Esophagus muscularis mucosa (tissue), 4 donors: ENCODE measurements around the gene SLC2A13. TPM values are rescaled to one million over a fixed set of nuclear protein-coding genes. Genes with fewer than 3 reads are reported as not detected.
"Not testable (repeated sequence)": the region's sequence is repeated elsewhere in the genome, so short reads cannot be mapped to it uniquely, and the experiment has no call there.

Source experiments
- DNase-seq: peaks from one replicate; pipeline ENCODE4 v3.0.0-alpha.2; 2017; ENCODE audit errors: extremely low spot score
- H3K27ac ChIP-seq, 4 donors: fragments of 200-600 bp; sonication (generic); replicated peaks in 1 of 4; 1 replicate in 3 of 4; 2 replicates in 1 of 4; pipeline ENCODE4 v1.5.1; 2016 to 2019; ENCODE audit warnings: mild to moderate bottlenecking in 1 of 4
- H3K27me3 ChIP-seq, 4 donors: fragments of 200-600 bp; sonication (generic); one replicate each; pipeline versions ENCODE4 v1.5.1 to v1.6.0; 2016 to 2019
- H3K36me3 ChIP-seq, 4 donors: fragments of 200-600 bp; sonication (generic); one replicate each; pipeline ENCODE4 v1.5.1; 2016 to 2019
- H3K4me1 ChIP-seq, 4 donors: fragments of 200-600 bp; sonication (generic); one replicate each; pipeline ENCODE4 v1.5.1; 2016 to 2019
- H3K4me3 ChIP-seq, 4 donors: fragments of 200-600 bp; sonication (generic); 1 replicate in 2 of 4; 2 replicates in 2 of 4; pipeline ENCODE4 v1.5.1; 2016 to 2019; ENCODE audit warnings: mild to moderate bottlenecking in 4 of 4, moderate library complexity in 1 of 4
- H3K9me3 ChIP-seq, 4 donors: fragments of 200-600 bp; sonication (generic); 1 replicate in 3 of 4; 2 replicates in 1 of 4; pipeline ENCODE4 v1.5.1; 2016 to 2019
- CTCF ChIP-seq, 3 experiments: fragments of 200-600 bp in 2 of 3; fragments of 450-650 bp in 1 of 3; sonication (generic) in 2 of 3; IDR thresholded peaks; one replicate each; pipeline ENCODE4 v1.5.1; 2017 to 2019; ENCODE audit warnings: antibody characterized with exemption in 3 of 3, mild to moderate bottlenecking in 2 of 3, moderate library complexity in 1 of 3
- EP300 ChIP-seq: sonication (generic); formaldehyde crosslinking; IDR thresholded peaks from one replicate; pipeline ENCODE4 v1.6.1; 2017; ENCODE audit warnings: antibody characterized with exemption
- POLR2A ChIP-seq: fragments of 450-650 bp; IDR thresholded peaks from one replicate; pipeline ENCODE4 v1.6.1; 2017; ENCODE audit warnings: antibody characterized with exemption, moderate library complexity, mild to moderate bottlenecking, low read depth
- POLR2AphosphoS5 ChIP-seq, 2 donors: sonication (generic); formaldehyde crosslinking; IDR thresholded peaks; one replicate each; pipeline ENCODE4 v1.6.1; 2017; ENCODE audit warnings: antibody characterized with exemption in 2 of 2
- WGBS: methylation state at CpG from one replicate; pipeline ENCODE4 v1.1.5; 2018; 5-methylcytosine and 5-hydroxymethylcytosine counted together
- intact Hi-C: fragments of 100-400 bp; cut with DNase I; formaldehyde crosslinking; loops from one replicate; pipeline ENCODE4 v1.15.1; 2023
- total RNA-seq, 4 donors: library from RNA; depleted of rRNA; stranded (reverse); fragments of >200 nt; gene quantifications; one replicate each; pipeline versions ENCODE4 v1.1.0 to v1.2.1, GENCODE V29; 2016

SLC2A13 gene
- total RNA-seq, 4 donors from 2014 or later: 19.6 to 25.7 (median 21.4) TPM

DNA sequence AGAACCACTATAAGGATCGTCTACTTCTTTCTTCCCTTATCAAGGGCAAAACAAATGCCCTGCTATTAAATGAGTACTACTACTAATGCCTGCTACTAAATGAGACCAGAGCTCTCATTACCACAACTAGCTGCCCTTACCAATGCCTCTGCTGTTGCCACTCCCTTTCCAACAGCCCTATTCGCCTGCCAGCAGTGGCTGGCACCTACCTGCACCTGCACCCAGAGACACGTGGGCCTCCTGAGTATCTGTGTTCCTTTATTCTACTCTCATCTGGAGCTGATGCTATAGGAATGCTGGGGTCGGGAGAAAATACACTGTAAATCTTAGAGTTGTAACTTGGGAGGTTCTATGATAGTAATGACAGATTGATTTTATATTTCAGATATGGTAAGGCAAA lies 174.7 kb downstream of the SLC2A13 start:
- Histone ChIP-seq H3K9me3 (no peaks in the 10 kb centered on the region), H3K4me1 (peaks cover 0 to 24% (median 14%) of the 10 kb centered on the region in 4 donors), H3K36me3 (no peaks in the 10 kb centered on the region), H3K27ac (peak overlapping the region in 1 of 4 donors; percentile 5), H3K4me3 (no peak overlapping the region), H3K27me3 (no peaks in the 10 kb centered on the region)
- no peak for DNase-seq
- 73% methylated on average over 4 of the region's 4 CpGs for WGBS
- intact Hi-C loops: no loop called here
- TF ChIP-seq POLR2AphosphoS5 (IDR thresholded peaks at IDR 0.05) (no peak), CTCF (IDR thresholded peaks at IDR 0.05) (no peak), POLR2A (no peak), EP300 (no peak)

- Histone ChIP-seq H3K27ac (no peak overlapping the region), H3K36me3 (no peaks in the 10 kb centered on the region)
These were observed 175.8 kb downstream of the SLC2A13 start for GRCh38 chr12:39930101-39930500.

DNA sequence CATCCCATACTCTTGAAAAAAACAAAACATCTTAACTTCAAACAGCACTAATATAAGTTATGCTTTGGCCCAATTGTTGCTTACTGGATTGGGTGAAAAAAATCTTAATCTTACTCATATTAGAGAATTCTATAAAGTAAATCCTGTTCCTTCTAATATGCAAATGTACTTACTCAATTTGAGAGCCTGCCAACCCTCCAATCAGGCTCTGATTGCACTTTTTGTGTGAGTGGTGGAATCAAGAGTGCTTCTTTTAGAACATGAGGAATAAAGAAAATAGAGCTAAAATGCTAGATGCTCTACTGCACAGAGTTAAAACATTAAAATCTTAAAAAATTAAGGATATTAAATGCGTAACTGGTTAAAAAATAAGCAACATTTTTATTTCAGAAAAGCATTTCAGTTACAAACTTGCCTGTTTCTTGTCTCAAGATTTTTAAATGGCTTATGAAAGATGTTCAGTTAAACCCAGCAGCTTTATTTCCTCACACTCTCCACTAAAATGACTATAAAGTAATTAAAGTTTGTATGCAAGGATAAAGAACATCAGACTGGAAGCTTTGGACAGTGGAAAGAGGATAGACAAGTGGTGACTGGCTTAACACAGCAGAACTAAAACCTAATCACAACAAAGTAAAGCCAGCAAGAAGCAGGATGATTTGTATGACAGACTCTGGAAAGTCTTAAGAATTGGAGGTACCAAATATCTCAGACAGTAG lies 177.5 kb downstream of the SLC2A13 start:
- WGBS: 96% methylated on average over 1 of the region's 1 CpG
- Histone ChIP-seq H3K27me3 (no peaks in the 10 kb centered on the region), H3K4me1 (peaks cover 0 to 21% (median 13%) of the 10 kb centered on the region in 4 donors), H3K9me3 (no peaks in the 10 kb centered on the region), H3K4me3 (no peak overlapping the region), H3K27ac (no peak overlapping the region), H3K36me3 (no peaks in the 10 kb centered on the region)
- no peak for DNase-seq
- intact Hi-C loops: no loop called here
- TF ChIP-seq POLR2AphosphoS5 (IDR thresholded peaks at IDR 0.05) (no peak), EP300 (no peak), CTCF (IDR thresholded peaks at IDR 0.05) (no peak), POLR2A (no peak)

More at GRCh38 chr12:39930101-39930500, 175.8 kb downstream of the SLC2A13 start:
- no peak for DNase-seq
- Histone ChIP-seq H3K4me3 (no peak overlapping the region), H3K4me1 (peaks cover 0 to 24% (median 14%) of the 10 kb centered on the region in 4 donors), H3K9me3 (no peaks in the 10 kb centered on the region), H3K27me3 (no peaks in the 10 kb centered on the region)
- intact Hi-C loops: no loop called here
- no peak for TF ChIP-seq POLR2A
- no peak for TF ChIP-seq CTCF (IDR thresholded peaks at IDR 0.05)
- no peak for TF ChIP-seq POLR2AphosphoS5 (IDR thresholded peaks at IDR 0.05)
- no peak for TF ChIP-seq EP300
- 80% methylated on average over 3 of the region's 3 CpGs for WGBS

- Histone ChIP-seq H3K27ac (no peak overlapping the region), H3K27me3 (no peaks in the 10 kb centered on the region), H3K9me3 (no peaks in the 10 kb centered on the region), H3K4me3 (no peak overlapping the region), H3K36me3 (no peaks in the 10 kb centered on the region), H3K4me1 (peaks cover 0 to 3% (median 0%) of the 10 kb centered on the region in 4 donors)
- DNase-seq: no peak
- TF ChIP-seq CTCF (IDR thresholded peaks at IDR 0.05) (no peak), POLR2A (no peak), EP300 (no peak), POLR2AphosphoS5 (IDR thresholded peaks at IDR 0.05) (no peak)
- 63% methylated on average over 5 of the region's 5 CpGs for WGBS
- intact Hi-C loops: no loop called here
These were observed 182.5 kb downstream of the SLC2A13 start for GRCh38 chr12:39923364-39923763.

DNA sequence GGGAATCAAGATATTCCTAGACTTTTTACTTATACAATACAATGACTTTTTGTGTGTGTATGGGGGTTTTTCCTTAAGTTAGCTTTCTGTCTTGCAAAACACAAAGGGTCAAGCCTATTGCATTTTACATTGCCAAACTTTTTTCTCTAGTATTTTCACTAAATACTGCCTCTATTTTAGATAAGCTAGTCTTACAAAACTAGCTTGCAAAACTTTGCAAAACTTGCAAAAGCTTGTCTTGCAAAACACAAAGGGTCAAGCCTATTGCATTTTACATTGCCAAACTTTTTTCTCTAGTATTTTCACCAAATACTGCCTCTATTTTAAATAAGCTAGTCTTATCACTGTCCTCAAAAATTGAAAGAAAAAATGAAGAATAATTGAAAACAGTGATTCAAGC lies 183.3 kb downstream of the SLC2A13 start:
- H3K4me1 ChIP-seq, H3K27me3 ChIP-seq, H3K4me3 ChIP-seq, H3K9me3 ChIP-seq, H3K36me3 ChIP-seq, H3K27ac ChIP-seq, intact Hi-C loops, DNase-seq: not testable (repeated sequence)
